Adrenal gland (tissue), 19 donors: ENCODE measurements around the gene SLC25A28. TPM values are rescaled to one million over a fixed set of nuclear protein-coding genes. Genes with fewer than 3 reads are reported as not detected.
A peak's percentile ranks its signal among the peaks of the same experiment; 100 is the strongest.

ENCODE experiments used
- DNase-seq, 7 donors: peaks; one replicate each; pipeline ENCODE4 v3.0.0-alpha.2; 2019 to 2020
- H3K27ac ChIP-seq, 5 donors: fragments of 200-600 bp; sonication (generic) in 4 of 5; 1 replicate in 3 of 5; 2 replicates in 2 of 5; pipeline versions ENCODE4 v1.5.1 to v1.8.0; 2016 to 2020; ENCODE audit warnings: mild to moderate bottlenecking in 1 of 5
- H3K27me3 ChIP-seq: fragments of 200-600 bp; 2 replicates; pipeline ENCODE4 v1.8.0; 2021
- H3K36me3 ChIP-seq, 2 donors: fragments of 200-600 bp; replicated peaks in 1 of 2; 1 replicate in 1 of 2; 2 replicates in 1 of 2; pipeline versions ENCODE4 v1.5.1 to v1.8.0; 2018 to 2022
- H3K4me1 ChIP-seq, 2 donors: fragments of 200-600 bp; replicated peaks in 1 of 2; 1 replicate in 1 of 2; 2 replicates in 1 of 2; pipeline versions ENCODE4 v1.5.1 to v1.8.0; 2018 to 2021
- H3K4me3 ChIP-seq, 4 donors: fragments of 200-600 bp; sonication (generic) in 3 of 4; one replicate each; pipeline ENCODE4 v1.5.1; 2016 to 2018
- H3K9me3 ChIP-seq, 3 donors: fragments of 200-600 bp; sonication (generic) in 1 of 3; replicated peaks in 1 of 3; 1 replicate in 2 of 3; 2 replicates in 1 of 3; pipeline versions ENCODE4 v1.5.1 to v1.8.0; 2016 to 2021
- POLR2A ChIP-seq, 2 donors: fragments of 450-650 bp; IDR thresholded peaks; one replicate each; pipeline ENCODE4 v1.6.1; 2017; ENCODE audit warnings: antibody characterized with exemption in 2 of 2, mild to moderate bottlenecking in 2 of 2, moderate library complexity in 1 of 2
- WGBS, 4 donors: extraction: QIAGEN DNeasy Blood & Tissue Kit in 2 of 4; methylation state at CpG; one replicate each; pipeline versions ENCODE4 v1.1.5 to v1.1.7; 2013 to 2017; 5-methylcytosine and 5-hydroxymethylcytosine counted together
- intact Hi-C, 2 donors: fragments of 100-400 bp; cut with DNase I; formaldehyde crosslinking; loops; one replicate each; pipeline versions ENCODE4 v1.14.1 to v1.15.0; 2022 to 2023
- long read RNA-seq, 10 donors: library from polyadenylated mRNA in 3 of 10; unstranded in 2 of 10; stranded (forward) in 1 of 10; transcript quantifications; one replicate each; pipeline ENCODE4 v2.0.0 and lab custom pipeline, GENCODE V29; 2021 to 2026
- polyA plus RNA-seq, 3 donors: library from polyadenylated mRNA; stranded (reverse); fragments of 200-250 nt in 2 of 3; fragments of 350-450 nt in 1 of 3; fragmentation: Illumina TruSeq in 1 of 3; extraction: RNeasy Lipid Tissue Mini Kit (QIAGEN cat#74804) in 1 of 3; gene quantifications; one replicate each; pipeline ENCODE4 v1.2.3, GENCODE V29; 2013 to 2014
- total RNA-seq, 9 donors: library from RNA; depleted of rRNA in 4 of 9; stranded (reverse); fragments of >200 nt in 4 of 9; fragments of 120-200 nt in 1 of 9; fragmentation: NEBNext Ultra II Directional in 1 of 9; extraction: Animal tissue kit (Norgen Biotek cat#: 25700) in 1 of 9; gene quantifications; one replicate each; pipeline versions ENCODE4 v1.1.0 to v1.2.4, GENCODE V29; 2013 to 2023
- TF ChIP-seq, protein P1 (sequence below), 6 experiments: fragments of 450-650 bp in 4 of 6; fragments of 200-600 bp in 2 of 6; sonication (generic) in 1 of 6; IDR thresholded peaks; 1 replicate in 5 of 6; 2 replicates in 1 of 6; pipeline versions ENCODE4 v1.5.1 to v1.8.0; 2016 to 2021; ENCODE audit warnings: antibody characterized with exemption in 6 of 6, mild to moderate bottlenecking in 2 of 6, moderate library complexity in 1 of 6
- donor health status: healthy with polysubstance abuse.
- donor health status: Bipolar disorder and iron deficiency.
- donor health status: DM: yes; HTN: yes; CAD: no.
- donor health status: DM: no; HTN: no; CAD: no.
- donor health status: DM: no; HTN: no; CAD: no.
- donor health status: DM: yes; HTN: yes; CAD: no.

The SLC25A28 gene, protein sequence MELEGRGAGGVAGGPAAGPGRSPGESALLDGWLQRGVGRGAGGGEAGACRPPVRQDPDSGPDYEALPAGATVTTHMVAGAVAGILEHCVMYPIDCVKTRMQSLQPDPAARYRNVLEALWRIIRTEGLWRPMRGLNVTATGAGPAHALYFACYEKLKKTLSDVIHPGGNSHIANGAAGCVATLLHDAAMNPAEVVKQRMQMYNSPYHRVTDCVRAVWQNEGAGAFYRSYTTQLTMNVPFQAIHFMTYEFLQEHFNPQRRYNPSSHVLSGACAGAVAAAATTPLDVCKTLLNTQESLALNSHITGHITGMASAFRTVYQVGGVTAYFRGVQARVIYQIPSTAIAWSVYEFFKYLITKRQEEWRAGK
- 10 to 100 TPM in 8 of 9 donors, 1 to 10 TPM in 1; 9.6 to 91.8 (median 49.1) TPM for total RNA-seq
- 100 to 1,000 TPM; 131 to 299 (median 267) TPM for polyA plus RNA-seq
- long read RNA-seq, donor 1, transcript SLC25A28-201 (4 exons, 1,451 nt): major isoform, 18 of 25 reads
- long read RNA-seq, donor 1, transcript SLC25A28-203 (2 exons, 581 nt): minor isoform, 7 of 25 reads
- long read RNA-seq, donor 1, partial matches to known transcripts: 0 of 25 reads
- long read RNA-seq, donor 1, other reads (novel, unspliced or antisense): 0 of 25 reads
- long read RNA-seq, donor 2, transcript SLC25A28-201 (4 exons, 1,451 nt): major isoform, 8 of 13 reads
- long read RNA-seq, donor 2, transcript SLC25A28-203 (2 exons, 581 nt): minor isoform, 5 of 13 reads
- long read RNA-seq, donor 2, partial matches to known transcripts: 0 of 13 reads
- long read RNA-seq, donor 2, other reads (novel, unspliced or antisense): 0 of 13 reads
- long read RNA-seq, donor 3, transcript SLC25A28-201 (4 exons, 1,451 nt): major isoform, 18 of 25 reads
- long read RNA-seq, donor 3, partial matches to known transcripts: 6 of 25 reads
- long read RNA-seq, donor 3, other reads (novel, unspliced or antisense): 0 of 25 reads
- long read RNA-seq, donor 4, partial matches to known transcripts: 1 of 2 reads
- long read RNA-seq, donor 4, other reads (novel, unspliced or antisense): 1 of 2 reads
- long read RNA-seq, donor 5, transcript SLC25A28-201 (4 exons, 1,451 nt): major isoform, 29 of 53 reads
- long read RNA-seq, donor 5, partial matches to known transcripts: 0 of 53 reads
- long read RNA-seq, donor 5, other reads (novel, unspliced or antisense): 19 of 53 reads
- long read RNA-seq, donor 6, partial matches to known transcripts: 3 of 5 reads
- long read RNA-seq, donor 6, other reads (novel, unspliced or antisense): 2 of 5 reads
- long read RNA-seq, donor 7, transcript SLC25A28-201 (4 exons, 1,451 nt): major isoform, 9 of 16 reads
- long read RNA-seq, donor 7, partial matches to known transcripts: 5 of 16 reads
- long read RNA-seq, donor 7, other reads (novel, unspliced or antisense): 0 of 16 reads
- long read RNA-seq, donor 8, transcript SLC25A28-201 (4 exons, 1,451 nt): major isoform, 14 of 16 reads
- long read RNA-seq, donor 8, partial matches to known transcripts: 0 of 16 reads
- long read RNA-seq, donor 8, other reads (novel, unspliced or antisense): 0 of 16 reads
- long read RNA-seq, donor 9, transcript SLC25A28-201 (4 exons, 1,451 nt): major isoform, 14 of 16 reads
- long read RNA-seq, donor 9, partial matches to known transcripts: 0 of 16 reads
- long read RNA-seq, donor 9, other reads (novel, unspliced or antisense): 0 of 16 reads
- long read RNA-seq, donor 10, transcript SLC25A28-201 (4 exons, 1,451 nt): major isoform, 11 of 20 reads
- long read RNA-seq, donor 10, partial matches to known transcripts: 7 of 20 reads
- long read RNA-seq, donor 10, other reads (novel, unspliced or antisense): 0 of 20 reads

DNA sequence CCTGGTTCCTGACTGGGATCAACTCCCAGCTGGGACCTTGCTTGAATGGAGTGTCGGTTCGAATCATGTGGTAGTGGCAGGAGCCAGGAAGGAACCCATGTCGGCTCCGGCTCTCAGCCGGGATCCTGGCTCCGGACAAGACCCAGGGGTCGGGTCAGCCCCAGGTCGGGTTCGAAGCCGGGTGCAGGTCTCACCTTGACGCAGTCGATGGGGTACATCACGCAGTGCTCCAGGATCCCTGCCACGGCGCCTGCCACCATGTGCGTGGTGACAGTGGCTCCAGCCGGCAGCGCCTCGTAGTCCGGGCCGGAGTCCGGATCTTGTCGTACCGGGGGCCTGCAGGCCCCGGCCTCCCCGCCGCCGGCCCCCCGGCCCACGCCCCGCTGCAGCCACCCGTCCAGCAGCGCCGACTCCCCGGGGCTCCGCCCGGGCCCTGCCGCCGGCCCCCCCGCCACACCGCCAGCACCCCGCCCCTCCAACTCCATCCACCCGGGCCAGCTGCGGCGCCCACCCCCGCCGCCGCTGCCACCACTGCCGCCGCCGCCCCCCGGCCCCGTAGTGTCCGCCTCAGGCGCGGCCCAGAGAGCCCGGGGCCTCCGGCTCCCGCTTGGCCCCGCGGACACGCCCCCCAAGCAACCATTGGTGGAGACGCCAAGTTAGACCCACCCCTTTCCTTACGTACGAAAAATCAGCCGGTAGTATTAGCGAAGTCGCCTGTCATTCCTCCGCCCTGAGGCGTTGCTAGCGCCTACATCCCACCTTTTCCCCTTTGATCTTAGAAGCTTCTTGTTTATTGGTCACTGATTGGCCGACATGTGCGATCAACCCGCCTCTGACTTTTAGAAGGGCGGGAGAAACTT is at the start of gene SLC25A28:
Gene SLC25A28 (minus strand): TSS at position 589 of the 860 bp plus-strand sequence. CDS start 104 bp downstream, at position 485.
- intact Hi-C loops: loop anchor here (5.0 to 10.0 kb wide), 4 partner anchors 42 to 225 kb away; partner anchors contain the start of gene GOT1 (in 1 of the 2)
- WGBS, 4 donors: 0 to 1% (median 1%) methylated on average over 18 to 75 of the region's 75 CpGs

DNA sequence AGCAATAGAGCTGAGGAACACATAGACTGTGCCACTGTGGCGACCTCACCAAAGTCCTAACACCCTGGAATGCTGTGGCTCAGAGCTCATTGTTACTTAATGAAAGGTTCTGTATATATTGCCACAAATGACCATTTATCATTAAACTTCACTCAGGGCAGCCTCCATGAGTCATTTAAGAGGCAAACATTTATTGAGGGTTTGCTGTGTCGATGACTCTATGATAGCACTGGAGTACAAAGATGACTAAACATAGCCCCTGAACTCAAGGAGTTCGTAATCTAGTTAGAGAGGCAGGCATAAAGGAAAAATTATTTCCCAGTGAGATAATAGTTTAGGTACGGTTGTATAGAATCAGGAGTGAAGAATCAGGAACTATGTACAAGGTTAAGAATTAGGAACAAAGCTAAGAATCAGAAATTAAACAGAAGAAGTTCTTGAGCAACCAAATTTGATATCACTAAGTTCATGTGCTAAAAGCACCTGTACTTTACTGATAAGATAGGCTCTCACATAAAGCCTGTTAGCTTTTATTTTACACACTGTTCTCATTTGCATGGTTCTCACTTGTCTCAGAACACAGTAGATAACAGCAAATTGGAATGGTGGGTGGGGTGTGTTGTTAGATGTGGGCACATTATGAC is 47.0 kb upstream of the SLC25A28 start:
- TF ChIP-seq POLR2A (IDR thresholded peaks at IDR 0.05): no peak
- TF ChIP-seq, protein P1, sequence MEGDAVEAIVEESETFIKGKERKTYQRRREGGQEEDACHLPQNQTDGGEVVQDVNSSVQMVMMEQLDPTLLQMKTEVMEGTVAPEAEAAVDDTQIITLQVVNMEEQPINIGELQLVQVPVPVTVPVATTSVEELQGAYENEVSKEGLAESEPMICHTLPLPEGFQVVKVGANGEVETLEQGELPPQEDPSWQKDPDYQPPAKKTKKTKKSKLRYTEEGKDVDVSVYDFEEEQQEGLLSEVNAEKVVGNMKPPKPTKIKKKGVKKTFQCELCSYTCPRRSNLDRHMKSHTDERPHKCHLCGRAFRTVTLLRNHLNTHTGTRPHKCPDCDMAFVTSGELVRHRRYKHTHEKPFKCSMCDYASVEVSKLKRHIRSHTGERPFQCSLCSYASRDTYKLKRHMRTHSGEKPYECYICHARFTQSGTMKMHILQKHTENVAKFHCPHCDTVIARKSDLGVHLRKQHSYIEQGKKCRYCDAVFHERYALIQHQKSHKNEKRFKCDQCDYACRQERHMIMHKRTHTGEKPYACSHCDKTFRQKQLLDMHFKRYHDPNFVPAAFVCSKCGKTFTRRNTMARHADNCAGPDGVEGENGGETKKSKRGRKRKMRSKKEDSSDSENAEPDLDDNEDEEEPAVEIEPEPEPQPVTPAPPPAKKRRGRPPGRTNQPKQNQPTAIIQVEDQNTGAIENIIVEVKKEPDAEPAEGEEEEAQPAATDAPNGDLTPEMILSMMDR (IDR thresholded peaks at IDR 0.05): no peak
- H3K4me3 ChIP-seq: no peak overlapping the region
- 50 to 64% (median 60%) methylated on average over 4 of the region's 4 CpGs for WGBS, 4 donors
- intact Hi-C loops: no loop called here
- no peaks in the 10 kb centered on the region for H3K9me3 ChIP-seq
- no peaks in the 10 kb centered on the region for H3K36me3 ChIP-seq
- peak in 2 of 7 donors; percentile 10 to 29 for DNase-seq
- no peaks in the 10 kb centered on the region for H3K27me3 ChIP-seq
- peak overlapping the region in 1 of 5 donors; percentile 44 for H3K27ac ChIP-seq
- H3K4me1 ChIP-seq: no peaks in the 10 kb centered on the region

More for the DNA sequence above, at the start of gene SLC25A28:
- no peaks in the 10 kb centered on the region for H3K36me3 ChIP-seq
- H3K4me3 ChIP-seq: peak within 1 kb of the TSS; percentile 71 to 78 (median 74)
- H3K27ac ChIP-seq: peak within 1 kb of the TSS; percentile 97 to 100 (median 99)
- no peaks in the 10 kb centered on the region for H3K27me3 ChIP-seq
- H3K9me3 ChIP-seq: no peaks in the 10 kb centered on the region
- peak; percentile 96 to 99 (median 97) for DNase-seq
- H3K4me1 ChIP-seq: peaks cover 29 to 37% of the 10 kb centered on the region in 2 donors
- TF ChIP-seq POLR2A (IDR thresholded peaks at IDR 0.05): no peak

DNA sequence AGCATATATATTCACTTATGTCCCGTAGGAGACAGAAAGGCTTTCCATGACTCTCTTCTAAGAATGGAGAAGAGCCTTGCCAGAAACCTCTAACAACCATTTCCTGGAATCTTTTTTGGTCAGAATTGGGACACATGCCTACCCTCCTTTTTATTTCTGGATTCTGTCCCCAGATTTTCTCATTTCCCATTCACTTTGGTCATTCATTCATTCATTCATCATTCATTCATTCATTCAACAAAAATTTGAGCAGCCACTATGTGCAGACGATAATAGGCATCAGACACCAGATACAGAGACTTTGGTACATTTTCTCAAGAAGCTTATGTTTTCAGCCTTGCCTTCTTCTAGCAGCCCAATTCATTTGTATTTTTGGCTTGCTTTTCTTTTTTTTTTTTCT is 45.1 kb upstream of the SLC25A28 start:
- no peak for DNase-seq
- no peak for TF ChIP-seq POLR2A (IDR thresholded peaks at IDR 0.05)
- TF ChIP-seq, protein P1 (IDR thresholded peaks at IDR 0.05): no peak
- Histone ChIP-seq H3K27ac (no peak overlapping the region), H3K4me1 (peaks cover 9 to 16% of the 10 kb centered on the region in 2 donors), H3K27me3 (no peaks in the 10 kb centered on the region), H3K36me3 (no peaks in the 10 kb centered on the region), H3K9me3 (no peaks in the 10 kb centered on the region), H3K4me3 (no peak overlapping the region)
- 94 to 98% (median 96%) methylated on average over 2 of the region's 2 CpGs for WGBS, 4 donors
- intact Hi-C loops: no loop called here
